HG02588 (cell line): ENCODE measurements around the gene C13orf46.
"Not testable (repeated sequence)": the region's sequence is repeated elsewhere in the genome, so short reads cannot be mapped to it uniquely, and the experiment has no call there.

ENCODE experiments used
- ATAC-seq: cut with Tn5 transposase; IDR thresholded peaks from one replicate; pipeline ENCODE4 v1.9.1; 2021; ENCODE audit warnings: mild to moderate bottlenecking, moderate library complexity; ENCODE audit not compliant: unreplicated experiment

The C13orf46 gene

GRCh38 chr13:113914333-113915011 lies 59.4 kb downstream of the C13orf46 start:
- ATAC-seq: no peak

GRCh38 chr13:113913838-113914237 lies 60.0 kb downstream of the C13orf46 start:
- ATAC-seq: not testable (repeated sequence)

GRCh38 chr13:113913408-113913807 lies 60.5 kb downstream of the C13orf46 start:
- not testable (repeated sequence) for ATAC-seq

- no peak for ATAC-seq
Measured at GRCh38 chr13:113912596-113912995, 61.3 kb downstream of the C13orf46 start.

- ATAC-seq: no peak
Measured at GRCh38 chr13:113907635-113908617, 66.0 kb downstream of the C13orf46 start.

- no peak for ATAC-seq
Measured at GRCh38 chr13:113906571-113906970, 67.3 kb downstream of the C13orf46 start.

- no peak for ATAC-seq
Measured at GRCh38 chr13:113905942-113906341, 67.9 kb downstream of the C13orf46 start.

- no peak for ATAC-seq
Measured at GRCh38 chr13:113905018-113905417, 68.9 kb downstream of the C13orf46 start.

GRCh38 chr13:113904411-113904810 lies 69.5 kb downstream of the C13orf46 start:
- ATAC-seq: no peak

- ATAC-seq: no peak
Measured at GRCh38 chr13:113903912-113904311, 70.0 kb downstream of the C13orf46 start.
